GM21825 (cell line): Measurements from ENCODE around the gene ATXN7.
A peak's percentile ranks its signal among the peaks of the same experiment; 100 is the strongest.

Experiments used
- ATAC-seq: cut with Tn5 transposase; IDR thresholded peaks from one replicate; pipeline ENCODE4 v1.9.1; 2021; ENCODE audit warnings: mild to moderate bottlenecking, moderate library complexity; ENCODE audit not compliant: unreplicated experiment

The ATXN7 gene

GRCh38 chr3:63932509-63933212, 69.0 kb downstream of the ATXN7 start:
- no peak for ATAC-seq

GRCh38 chr3:63933459-63933858, 69.8 kb downstream of the ATXN7 start:
- peak; percentile 66 for ATAC-seq

- ATAC-seq = no peak
Observed at GRCh38 chr3:63934041-63934866, 70.6 kb downstream of the ATXN7 start.

GRCh38 chr3:63936925-63937324, 73.3 kb downstream of the ATXN7 start:
- ATAC-seq = no peak

- ATAC-seq = peak; percentile 44
Observed at GRCh38 chr3:63937661-63938651, 74.3 kb downstream of the ATXN7 start.

GRCh38 chr3:63940389-63940757, 76.7 kb downstream of the ATXN7 start:
- no peak for ATAC-seq

GRCh38 chr3:63942528-63942927, 78.9 kb downstream of the ATXN7 start:
- no peak for ATAC-seq

- no peak for ATAC-seq
Observed at GRCh38 chr3:63943678-63944077, 80.0 kb downstream of the ATXN7 start.

GRCh38 chr3:63945558-63946096, 82.0 kb downstream of the ATXN7 start:
- no peak for ATAC-seq

- no peak for ATAC-seq
Observed at GRCh38 chr3:63946753-63947152, 83.1 kb downstream of the ATXN7 start.

- ATAC-seq = no peak
Observed at GRCh38 chr3:63947594-63947993, 83.9 kb downstream of the ATXN7 start.

- no peak for ATAC-seq
Observed at GRCh38 chr3:63949005-63949404, 85.3 kb downstream of the ATXN7 start.

- no peak for ATAC-seq
Observed at GRCh38 chr3:63950698-63951097, 87.0 kb downstream of the ATXN7 start.

GRCh38 chr3:63951492-63952247, 88.0 kb downstream of the ATXN7 start:
- ATAC-seq = no peak

- no peak for ATAC-seq
Observed at GRCh38 chr3:63952248-63952594, 88.6 kb downstream of the ATXN7 start.

GRCh38 chr3:63954182-63954581, 90.5 kb downstream of the ATXN7 start:
- ATAC-seq = no peak

GRCh38 chr3:63955036-63955650, 91.5 kb downstream of the ATXN7 start:
- no peak for ATAC-seq

GRCh38 chr3:63955830-63956545, 92.3 kb downstream of the ATXN7 start:
- no peak for ATAC-seq

GRCh38 chr3:63959146-63959545, 95.5 kb downstream of the ATXN7 start:
- no peak for ATAC-seq
